ENCODE measurements around the gene SHH. TPM values are rescaled to one million over a fixed set of nuclear protein-coding genes. Genes with fewer than 3 reads are reported as not detected.

SHH gene
- total and polyA plus RNA-seq, 2 experiments from 2014 or later: not detected

DNA sequence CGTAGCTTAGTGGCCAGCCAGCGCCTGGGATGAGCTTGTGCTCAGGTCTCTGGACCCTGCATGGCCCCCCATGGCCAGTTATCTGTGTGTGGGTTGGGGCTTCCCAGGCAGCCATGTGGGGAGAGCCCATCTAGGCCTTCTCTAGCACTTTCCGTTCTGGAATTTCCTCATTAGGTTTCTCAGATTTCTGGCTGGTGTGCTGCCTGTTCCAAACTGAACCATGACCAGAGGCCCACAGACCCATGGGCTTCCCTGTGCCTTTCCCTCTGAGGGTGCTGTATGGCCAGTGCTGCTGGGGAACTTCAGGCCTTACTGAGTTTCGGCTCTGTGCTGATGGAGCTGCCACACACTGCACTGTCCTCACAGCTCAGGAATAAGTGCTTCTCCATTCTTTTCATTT lies 50.2 kb downstream of the SHH start:
- H3K4me3 ChIP-seq: no peak overlapping the region
- TF ChIP-seq EZH2 (IDR thresholded peaks at IDR 0.05; ENCODE audit: low read depth, unreplicated experiment): no peak
- no peak for TF ChIP-seq ZNF462 (CRISPR knock-in tag; IDR thresholded peaks at IDR 0.05)
- no peak for TF ChIP-seq EZH2phosphoT487 (IDR thresholded peaks at IDR 0.05; ENCODE audit: unreplicated experiment)
- no peak for TF ChIP-seq CREB1 (CRISPR knock-in tag; IDR thresholded peaks at IDR 0.05; ENCODE audit: low read depth)
- no peak for TF ChIP-seq ZNF114 (CRISPR knock-in tag; IDR thresholded peaks at IDR 0.05)
- TF ChIP-seq, protein P1, sequence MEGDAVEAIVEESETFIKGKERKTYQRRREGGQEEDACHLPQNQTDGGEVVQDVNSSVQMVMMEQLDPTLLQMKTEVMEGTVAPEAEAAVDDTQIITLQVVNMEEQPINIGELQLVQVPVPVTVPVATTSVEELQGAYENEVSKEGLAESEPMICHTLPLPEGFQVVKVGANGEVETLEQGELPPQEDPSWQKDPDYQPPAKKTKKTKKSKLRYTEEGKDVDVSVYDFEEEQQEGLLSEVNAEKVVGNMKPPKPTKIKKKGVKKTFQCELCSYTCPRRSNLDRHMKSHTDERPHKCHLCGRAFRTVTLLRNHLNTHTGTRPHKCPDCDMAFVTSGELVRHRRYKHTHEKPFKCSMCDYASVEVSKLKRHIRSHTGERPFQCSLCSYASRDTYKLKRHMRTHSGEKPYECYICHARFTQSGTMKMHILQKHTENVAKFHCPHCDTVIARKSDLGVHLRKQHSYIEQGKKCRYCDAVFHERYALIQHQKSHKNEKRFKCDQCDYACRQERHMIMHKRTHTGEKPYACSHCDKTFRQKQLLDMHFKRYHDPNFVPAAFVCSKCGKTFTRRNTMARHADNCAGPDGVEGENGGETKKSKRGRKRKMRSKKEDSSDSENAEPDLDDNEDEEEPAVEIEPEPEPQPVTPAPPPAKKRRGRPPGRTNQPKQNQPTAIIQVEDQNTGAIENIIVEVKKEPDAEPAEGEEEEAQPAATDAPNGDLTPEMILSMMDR (conservative IDR thresholded peaks at IDR 0.05; ENCODE audit: low read depth in 2 of 2): no peak
- TF ChIP-seq, protein P2, sequence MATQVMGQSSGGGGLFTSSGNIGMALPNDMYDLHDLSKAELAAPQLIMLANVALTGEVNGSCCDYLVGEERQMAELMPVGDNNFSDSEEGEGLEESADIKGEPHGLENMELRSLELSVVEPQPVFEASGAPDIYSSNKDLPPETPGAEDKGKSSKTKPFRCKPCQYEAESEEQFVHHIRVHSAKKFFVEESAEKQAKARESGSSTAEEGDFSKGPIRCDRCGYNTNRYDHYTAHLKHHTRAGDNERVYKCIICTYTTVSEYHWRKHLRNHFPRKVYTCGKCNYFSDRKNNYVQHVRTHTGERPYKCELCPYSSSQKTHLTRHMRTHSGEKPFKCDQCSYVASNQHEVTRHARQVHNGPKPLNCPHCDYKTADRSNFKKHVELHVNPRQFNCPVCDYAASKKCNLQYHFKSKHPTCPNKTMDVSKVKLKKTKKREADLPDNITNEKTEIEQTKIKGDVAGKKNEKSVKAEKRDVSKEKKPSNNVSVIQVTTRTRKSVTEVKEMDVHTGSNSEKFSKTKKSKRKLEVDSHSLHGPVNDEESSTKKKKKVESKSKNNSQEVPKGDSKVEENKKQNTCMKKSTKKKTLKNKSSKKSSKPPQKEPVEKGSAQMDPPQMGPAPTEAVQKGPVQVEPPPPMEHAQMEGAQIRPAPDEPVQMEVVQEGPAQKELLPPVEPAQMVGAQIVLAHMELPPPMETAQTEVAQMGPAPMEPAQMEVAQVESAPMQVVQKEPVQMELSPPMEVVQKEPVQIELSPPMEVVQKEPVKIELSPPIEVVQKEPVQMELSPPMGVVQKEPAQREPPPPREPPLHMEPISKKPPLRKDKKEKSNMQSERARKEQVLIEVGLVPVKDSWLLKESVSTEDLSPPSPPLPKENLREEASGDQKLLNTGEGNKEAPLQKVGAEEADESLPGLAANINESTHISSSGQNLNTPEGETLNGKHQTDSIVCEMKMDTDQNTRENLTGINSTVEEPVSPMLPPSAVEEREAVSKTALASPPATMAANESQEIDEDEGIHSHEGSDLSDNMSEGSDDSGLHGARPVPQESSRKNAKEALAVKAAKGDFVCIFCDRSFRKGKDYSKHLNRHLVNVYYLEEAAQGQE (IDR thresholded peaks at IDR 0.05; ENCODE audit: unreplicated experiment): no peak
- TF ChIP-seq ETS1 (IDR thresholded peaks at IDR 0.05): no peak
- TF ChIP-seq POLR2AphosphoS5 (IDR thresholded peaks at IDR 0.05; ENCODE audit: low read depth): no peak
- no peak for TF ChIP-seq ZNF331 (CRISPR knock-in tag; IDR thresholded peaks at IDR 0.05; ENCODE audit: low read depth)
- TF ChIP-seq JUNB (IDR thresholded peaks at IDR 0.05; ENCODE audit: unreplicated experiment): no peak
- no peak for TF ChIP-seq NANOG (IDR thresholded peaks at IDR 0.05; ENCODE audit: borderline replicate concordance)
- no peak for TF ChIP-seq STAT1 (IDR thresholded peaks at IDR 0.05; ENCODE audit: unreplicated experiment)
- no peak overlapping the region for H3K27ac Mint-ChIP-seq
- no peak overlapping the region for H3K4me3 Mint-ChIP-seq
- H3K27me3 ChIP-seq (ENCODE audit: insufficient read depth): no peaks in the 10 kb centered on the region
- H3K27me3 Mint-ChIP-seq (ENCODE audit: insufficient read depth, low read depth, poor library complexity): peaks cover 5% of the 10 kb centered on the region
- peaks cover 44% of the 10 kb centered on the region for H4K20me1 ChIP-seq (replicated peaks; ENCODE audit: insufficient read depth)
- H3F3A ChIP-seq (replicated peaks; ENCODE audit: low read depth): 0 out of 2 replicates have a peak, but pooled peaks cover 2% of the 10 kb centered on the region
- peaks cover 48% of the 10 kb centered on the region for H3K4me1 Mint-ChIP-seq
- H3K4me2 ChIP-seq: no peak overlapping the region
- H3K4me1 ChIP-seq (ENCODE audit: insufficient read depth): peaks cover 12% of the 10 kb centered on the region
- peaks cover 13% of the 10 kb centered on the region for H3K36me3 ChIP-seq (ENCODE audit: insufficient read depth)
- H3K9me2 ChIP-seq (ENCODE audit: insufficient read depth): no peaks in the 10 kb centered on the region
- no peak overlapping the region for H2AFZ ChIP-seq
- no peak for DNase-seq (ENCODE audit: low spot score)
- H3K27ac ChIP-seq (ENCODE audit: low read depth): no peak overlapping the region
- H3K9me3 Mint-ChIP-seq: peaks cover 3% of the 10 kb centered on the region; the same call in 1 of the 3 replicates
- peaks cover 63% of the 10 kb centered on the region for H3K79me2 ChIP-seq (replicated peaks; ENCODE audit: insufficient read depth)
- H3K36me3 Mint-ChIP-seq (ENCODE audit: low read depth): peaks cover 45% of the 10 kb centered on the region
- no peak; the same call in 2 of the 3 replicates for ATAC-seq

All from GM23338 (cell line).